PC-3 (cell line): ENCODE results near the gene DLGAP4. TPM values are rescaled to one million over a fixed set of nuclear protein-coding genes. Genes with fewer than 3 reads are reported as not detected.

Source experiments
- ATAC-seq: fragments of 200-7000 bp; cut with Tn5 transposase; 2 replicates; pipeline ENCODE4 v1.9.1; 2020; ENCODE audit warnings: mild to moderate bottlenecking, moderate library complexity
- BruUV-seq: library from RNA; stranded (reverse); fragments of 400-500 nt; replicated peaks from 2 replicates; lab custom pipeline; 2021; lab: Mats Ljungman, UMichigan
- CTCF ChIA-PET: fragments of 300-600 bp; sonication (Branson Sonifier 250); formaldehyde crosslinking; loops from one replicate; lab custom pipeline; 2022; ENCODE audit warnings: antibody characterized with exemption; lab: Charles Lee
- POLR2A ChIA-PET: fragments of 300-600 bp; sonication (Branson Sonifier 250); formaldehyde crosslinking; loops from one replicate; lab custom pipeline; 2022; ENCODE audit warnings: antibody characterized with exemption; ENCODE audit not compliant: unreplicated experiment; lab: Charles Lee
- DNase-seq: peaks from one replicate; pipeline ENCODE4 v3.0.0-alpha.2; 2015
- H2AFZ ChIP-seq: fragments of 300-600 bp; sonication (generic); 2 replicates; pipeline ENCODE4 v1.6.0; 2016; ENCODE audit warnings: antibody characterized with exemption, low read length
- H3F3A ChIP-seq: fragments of 300-600 bp; sonication (generic); one replicate; pipeline ENCODE4 v1.6.0; 2017; ENCODE audit warnings: antibody characterized with exemption, low read length, control low read depth, mild to moderate bottlenecking; ENCODE audit not compliant: unreplicated experiment
- H3K27ac ChIP-seq: fragments of 300-600 bp; sonication (generic); 2 replicates; pipeline ENCODE4 v1.5.1; 2016; ENCODE audit warnings: mild to moderate bottlenecking, low read length
- H3K27me3 ChIP-seq: fragments of 300-600 bp; sonication (generic); 2 replicates; pipeline ENCODE4 v1.6.1; 2016; ENCODE audit warnings: low read length, mixed read lengths
- H3K36me3 ChIP-seq: fragments of 300-600 bp; sonication (generic); 2 replicates; pipeline ENCODE4 v1.6.1; 2016; ENCODE audit warnings: low read depth, mixed run types, low read length, mixed read lengths
- H3K4me1 ChIP-seq: fragments of 300-600 bp; sonication (generic); 2 replicates; pipeline ENCODE4 v1.5.1; 2016; ENCODE audit warnings: low read length; ENCODE audit not compliant: insufficient read depth
- H3K4me2 ChIP-seq: fragments of 300-600 bp; sonication (generic); 2 replicates; pipeline ENCODE4 v1.6.0; 2016; ENCODE audit warnings: low read length
- H3K4me3 ChIP-seq: fragments of 300-600 bp; sonication (generic); 2 replicates; pipeline ENCODE4 v1.5.1; 2016; ENCODE audit warnings: mild to moderate bottlenecking, low read length, mixed read lengths
- H3K79me2 ChIP-seq: fragments of 300-600 bp; sonication (generic); 2 replicates; pipeline ENCODE4 v1.6.1; 2017; ENCODE audit warnings: low read length, mixed read lengths
- H3K9ac ChIP-seq: fragments of 300-600 bp; sonication (generic); 2 replicates; pipeline ENCODE4 v1.6.0; 2016; ENCODE audit warnings: mild to moderate bottlenecking, low read length
- H3K9me2 ChIP-seq: fragments of 300-600 bp; sonication (generic); replicated peaks from 2 replicates; pipeline ENCODE4 v1.6.1; 2016; ENCODE audit warnings: mixed run types, low read length, mixed read lengths
- H3K9me3 ChIP-seq: fragments of 300-600 bp; sonication (generic); 2 replicates; pipeline ENCODE4 v1.6.1; 2016; ENCODE audit warnings: low read length, mixed read lengths
- H4K20me1 ChIP-seq: fragments of 300-600 bp; sonication (generic); 2 replicates; pipeline ENCODE4 v1.6.1; 2016; ENCODE audit warnings: low read length, mixed read lengths
- EZH2 ChIP-seq: fragments of 300-600 bp; sonication (generic); IDR thresholded peaks from one replicate; pipeline ENCODE4 v1.6.1; 2017; ENCODE audit warnings: antibody characterized with exemption, mild to moderate bottlenecking, low read length; ENCODE audit not compliant: unreplicated experiment
- EZH2phosphoT487 ChIP-seq: fragments of 300-600 bp; sonication (generic); IDR thresholded peaks from 2 replicates; pipeline ENCODE4 v1.6.1; 2018; ENCODE audit warnings: mild to moderate bottlenecking, antibody characterized with exemption, low read length, borderline replicate concordance
- intact Hi-C: fragments of 100-400 bp; cut with micrococcal nuclease; formaldehyde crosslinking; loops from 2 replicates; pipeline ENCODE4 v1.9.0; 2023
- total RNA-seq: library from RNA; depleted of rRNA; stranded (reverse); fragments of >200 nt; gene quantifications from 2 replicates; pipeline ENCODE4 v1.2.3, GENCODE V29; 2014
- TF ChIP-seq, protein P1 (sequence below): fragments of 300-600 bp; sonication (generic); conservative IDR thresholded peaks from 2 replicates; pipeline ENCODE4 v1.5.1; 2017; ENCODE audit warnings: antibody characterized with exemption, low read depth, mild to moderate bottlenecking, low read length

The DLGAP4 gene
- total RNA-seq, 1 experiment from 2014 or later: 21.0 TPM

DNA sequence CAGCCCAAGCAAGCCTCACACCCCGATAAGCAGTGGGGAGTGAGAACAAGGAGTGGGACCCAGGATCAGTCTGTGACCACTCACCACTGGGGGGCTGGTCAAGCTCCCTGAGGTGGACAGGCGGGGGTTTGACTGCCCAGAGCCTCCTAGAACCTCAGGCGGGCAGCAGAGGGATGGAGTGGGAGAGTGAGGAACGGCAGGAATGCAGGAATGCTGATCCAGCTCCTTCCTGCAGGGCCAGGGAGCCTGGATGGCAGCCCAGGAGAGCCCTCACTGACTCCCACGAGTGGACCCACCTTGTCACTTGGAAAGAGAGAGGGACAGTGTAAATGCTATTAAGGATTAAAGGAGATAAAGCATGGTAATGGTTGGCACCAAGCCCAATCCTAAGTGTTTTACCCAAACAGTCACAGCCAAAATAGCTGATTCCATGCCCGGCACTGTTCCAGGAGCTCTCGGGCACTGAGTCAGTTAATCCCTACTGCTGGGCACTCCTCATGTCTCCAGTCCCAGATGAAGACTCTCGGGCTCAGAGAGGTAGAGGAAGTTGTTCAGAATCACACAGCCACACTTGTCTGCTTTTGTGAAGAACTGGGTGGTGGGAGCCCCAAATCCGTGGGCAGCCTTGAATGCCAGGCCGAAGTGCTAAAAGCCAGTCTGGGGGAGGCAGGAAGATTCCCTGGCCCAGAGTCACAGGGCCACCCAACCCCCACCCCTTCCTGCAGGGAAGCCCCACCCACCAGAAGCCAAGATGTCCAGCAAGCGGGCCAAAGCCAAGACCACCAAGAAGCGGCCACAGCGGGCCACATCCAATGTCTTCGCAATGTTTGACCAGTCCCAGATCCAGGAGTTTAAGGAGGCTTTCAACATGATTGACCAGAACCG lies 238.2 kb downstream of the DLGAP4 start:
- Histone ChIP-seq H3K4me2 (no peak overlapping the region), H3K36me3 (no peaks in the 10 kb centered on the region), H3K9me3 (no peaks in the 10 kb centered on the region), H3F3A (no peaks in the 10 kb centered on the region), H3K4me3 (no peak overlapping the region), H3K4me1 (peaks cover 5% of the 10 kb centered on the region; the same call in 1 of the 2 replicates), H2AFZ (no peak overlapping the region), H3K79me2 (no peaks in the 10 kb centered on the region), H3K9ac (no peak overlapping the region), H3K27ac (no peak overlapping the region), H4K20me1 (no peaks in the 10 kb centered on the region), H3K9me2 (no peaks in the 10 kb centered on the region), H3K27me3 (no peaks in the 10 kb centered on the region)
- BruUV-seq: no TSS peak
- TF ChIP-seq, protein P1, sequence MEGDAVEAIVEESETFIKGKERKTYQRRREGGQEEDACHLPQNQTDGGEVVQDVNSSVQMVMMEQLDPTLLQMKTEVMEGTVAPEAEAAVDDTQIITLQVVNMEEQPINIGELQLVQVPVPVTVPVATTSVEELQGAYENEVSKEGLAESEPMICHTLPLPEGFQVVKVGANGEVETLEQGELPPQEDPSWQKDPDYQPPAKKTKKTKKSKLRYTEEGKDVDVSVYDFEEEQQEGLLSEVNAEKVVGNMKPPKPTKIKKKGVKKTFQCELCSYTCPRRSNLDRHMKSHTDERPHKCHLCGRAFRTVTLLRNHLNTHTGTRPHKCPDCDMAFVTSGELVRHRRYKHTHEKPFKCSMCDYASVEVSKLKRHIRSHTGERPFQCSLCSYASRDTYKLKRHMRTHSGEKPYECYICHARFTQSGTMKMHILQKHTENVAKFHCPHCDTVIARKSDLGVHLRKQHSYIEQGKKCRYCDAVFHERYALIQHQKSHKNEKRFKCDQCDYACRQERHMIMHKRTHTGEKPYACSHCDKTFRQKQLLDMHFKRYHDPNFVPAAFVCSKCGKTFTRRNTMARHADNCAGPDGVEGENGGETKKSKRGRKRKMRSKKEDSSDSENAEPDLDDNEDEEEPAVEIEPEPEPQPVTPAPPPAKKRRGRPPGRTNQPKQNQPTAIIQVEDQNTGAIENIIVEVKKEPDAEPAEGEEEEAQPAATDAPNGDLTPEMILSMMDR: no peak
- TF ChIP-seq EZH2phosphoT487 (no peak), EZH2 (no peak)
- ChIA-PET POLR2A (no interaction called here), CTCF (no interaction called here)
- intact Hi-C loops: no loop called here
- ATAC-seq: no peak
- DNase-seq: peak; percentile 17

DNA sequence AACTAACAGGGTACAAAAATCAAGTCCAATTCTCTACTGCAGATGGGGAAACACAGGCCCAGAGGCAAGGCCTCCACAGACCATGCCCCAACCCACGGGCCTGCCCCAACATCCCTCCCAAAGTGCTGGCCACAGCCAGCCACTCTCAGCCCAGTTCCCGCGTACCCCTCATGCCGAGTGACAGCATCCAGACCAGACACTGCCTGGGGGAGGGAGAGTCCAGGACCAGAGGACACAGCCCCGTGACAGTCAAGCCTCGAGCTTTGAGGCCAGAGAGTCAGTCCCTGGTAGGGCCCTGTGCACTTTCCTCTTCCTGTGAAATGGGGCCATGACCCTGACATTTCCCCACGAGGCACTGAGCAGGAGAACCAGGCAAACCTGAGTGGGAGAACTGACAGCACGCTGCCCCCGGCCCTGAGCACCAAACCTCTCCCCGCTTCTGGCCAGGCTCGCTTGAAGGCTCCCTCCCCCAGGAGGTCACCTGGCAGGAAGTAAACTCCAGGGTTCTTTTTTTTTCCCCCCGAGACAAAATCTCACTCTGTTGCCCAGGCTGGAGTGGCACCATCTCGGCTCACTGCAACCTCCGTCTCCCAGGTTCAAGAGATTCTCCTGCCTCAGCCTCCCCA lies 240.1 kb downstream of the DLGAP4 start:
- BruUV-seq: no TSS peak
- H3K4me1 ChIP-seq: peaks cover 5% of the 10 kb centered on the region; the same call in 1 of the 2 replicates
- no peaks in the 10 kb centered on the region for H4K20me1 ChIP-seq
- ChIA-PET POLR2A (no interaction called here), CTCF (no interaction called here)
- intact Hi-C loops: no loop called here
- no peaks in the 10 kb centered on the region for H3K36me3 ChIP-seq
- no peak for ATAC-seq
- no peaks in the 10 kb centered on the region for H3K27me3 ChIP-seq
- H3K4me2 ChIP-seq: no peak overlapping the region
- no peak overlapping the region for H2AFZ ChIP-seq
- no peaks in the 10 kb centered on the region for H3K9me3 ChIP-seq
- no peak for DNase-seq
- TF ChIP-seq, protein P1: no peak
- TF ChIP-seq EZH2phosphoT487 (no peak), EZH2 (no peak)
- H3K27ac ChIP-seq: no peak overlapping the region
- no peak overlapping the region for H3K9ac ChIP-seq
- H3K9me2 ChIP-seq: no peaks in the 10 kb centered on the region
- H3K79me2 ChIP-seq: no peaks in the 10 kb centered on the region
- no peaks in the 10 kb centered on the region for H3F3A ChIP-seq
- no peak overlapping the region for H3K4me3 ChIP-seq
